SK-N-SH (cell line): Measurements from ENCODE around the gene DUSP9.

ENCODE experiments used
- CTCF ChIP-seq: fragments of 200-600 bp; sonication (generic); IDR thresholded peaks from 2 replicates; pipeline ENCODE4 v1.6.1; 2017; ENCODE audit warnings: antibody characterized with exemption, mild to moderate bottlenecking, moderate library complexity
- EZH2phosphoT487 ChIP-seq: fragments of 200-600 bp; sonication (generic); IDR thresholded peaks from 2 replicates; pipeline ENCODE4 v1.6.1; 2017; ENCODE audit warnings: low read depth, mixed run types, mild to moderate bottlenecking, antibody characterized with exemption, moderate library complexity, borderline replicate concordance
- GABPA ChIP-seq: IDR thresholded peaks from 2 replicates; pipeline ENCODE4 v1.4.0; 2012; ENCODE audit warnings: low read depth, mild to moderate bottlenecking
- GATA2 ChIP-seq: sonication (generic); formaldehyde crosslinking; IDR thresholded peaks from 2 replicates; pipeline ENCODE4 v1.5.0; 2020; ENCODE audit warnings: mild to moderate bottlenecking, missing genetic modification reagents
- MAX ChIP-seq: IDR thresholded peaks from 2 replicates; pipeline ENCODE4 v1.4.0; 2012; ENCODE audit warnings: low read depth
- MEF2A ChIP-seq: IDR thresholded peaks from 2 replicates; pipeline ENCODE4 v1.4.0; 2012; ENCODE audit warnings: low read depth, borderline replicate concordance
- MXI1 ChIP-seq: IDR thresholded peaks from 2 replicates; pipeline ENCODE4 v1.6.1; 2012; ENCODE audit warnings: mild to moderate bottlenecking, low read depth, low read length, improper control_type of control experiment
- PBX3 ChIP-seq: IDR thresholded peaks from 2 replicates; pipeline ENCODE4; 2012
- POLR2AphosphoS5 ChIP-seq: IDR thresholded peaks from 2 replicates; pipeline ENCODE4 v1.6.1; 2012; ENCODE audit warnings: low read depth, low read length
- RXRA ChIP-seq: IDR thresholded peaks from 2 replicates; pipeline ENCODE4 v1.4.0; 2012; ENCODE audit warnings: low read depth, mild to moderate bottlenecking, borderline replicate concordance
- SMC3 ChIP-seq: IDR thresholded peaks from 2 replicates; pipeline ENCODE4 v1.6.1; 2012; ENCODE audit warnings: low read depth, low read length, improper control_type of control experiment
- USF2 ChIP-seq: fragments of 150-350 bp; IDR thresholded peaks from 2 replicates; pipeline ENCODE4 v1.6.1; 2017; ENCODE audit warnings: antibody characterized with exemption, low read length, low read depth, borderline replicate concordance
- TF ChIP-seq, protein P1 (sequence below): IDR thresholded peaks from 2 replicates; pipeline ENCODE4 v1.6.1; 2012; ENCODE audit warnings: mild to moderate bottlenecking, low read depth, low read length, moderate library complexity

DNA sequence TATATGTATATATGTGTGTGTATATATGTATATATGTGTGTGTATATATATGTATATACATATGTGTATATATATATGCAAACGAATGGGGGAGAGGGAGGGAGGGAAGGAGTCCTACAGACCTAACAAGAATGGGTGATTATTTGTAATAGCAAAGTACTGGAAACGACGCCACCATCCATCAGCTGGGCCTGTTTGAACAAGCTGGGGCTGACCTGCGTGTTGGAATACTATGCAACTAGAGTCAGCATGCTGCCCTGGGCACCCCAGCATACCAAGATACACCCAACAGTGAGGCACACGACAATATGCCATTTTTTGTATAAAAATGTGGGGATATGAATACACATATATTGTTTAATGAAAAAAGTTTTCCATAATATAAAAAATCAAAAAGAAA is 26.4 kb upstream of the DUSP9 start:
- TF ChIP-seq GABPA (no peak), USF2 (no peak), CTCF (no peak), EZH2phosphoT487 (no peak), POLR2AphosphoS5 (no peak), RXRA (no peak), MEF2A (no peak), PBX3 (no peak), GATA2 (CRISPR knock-in tag) (no peak), MXI1 (no peak), SMC3 (no peak), MAX (no peak)
- TF ChIP-seq, protein P1, sequence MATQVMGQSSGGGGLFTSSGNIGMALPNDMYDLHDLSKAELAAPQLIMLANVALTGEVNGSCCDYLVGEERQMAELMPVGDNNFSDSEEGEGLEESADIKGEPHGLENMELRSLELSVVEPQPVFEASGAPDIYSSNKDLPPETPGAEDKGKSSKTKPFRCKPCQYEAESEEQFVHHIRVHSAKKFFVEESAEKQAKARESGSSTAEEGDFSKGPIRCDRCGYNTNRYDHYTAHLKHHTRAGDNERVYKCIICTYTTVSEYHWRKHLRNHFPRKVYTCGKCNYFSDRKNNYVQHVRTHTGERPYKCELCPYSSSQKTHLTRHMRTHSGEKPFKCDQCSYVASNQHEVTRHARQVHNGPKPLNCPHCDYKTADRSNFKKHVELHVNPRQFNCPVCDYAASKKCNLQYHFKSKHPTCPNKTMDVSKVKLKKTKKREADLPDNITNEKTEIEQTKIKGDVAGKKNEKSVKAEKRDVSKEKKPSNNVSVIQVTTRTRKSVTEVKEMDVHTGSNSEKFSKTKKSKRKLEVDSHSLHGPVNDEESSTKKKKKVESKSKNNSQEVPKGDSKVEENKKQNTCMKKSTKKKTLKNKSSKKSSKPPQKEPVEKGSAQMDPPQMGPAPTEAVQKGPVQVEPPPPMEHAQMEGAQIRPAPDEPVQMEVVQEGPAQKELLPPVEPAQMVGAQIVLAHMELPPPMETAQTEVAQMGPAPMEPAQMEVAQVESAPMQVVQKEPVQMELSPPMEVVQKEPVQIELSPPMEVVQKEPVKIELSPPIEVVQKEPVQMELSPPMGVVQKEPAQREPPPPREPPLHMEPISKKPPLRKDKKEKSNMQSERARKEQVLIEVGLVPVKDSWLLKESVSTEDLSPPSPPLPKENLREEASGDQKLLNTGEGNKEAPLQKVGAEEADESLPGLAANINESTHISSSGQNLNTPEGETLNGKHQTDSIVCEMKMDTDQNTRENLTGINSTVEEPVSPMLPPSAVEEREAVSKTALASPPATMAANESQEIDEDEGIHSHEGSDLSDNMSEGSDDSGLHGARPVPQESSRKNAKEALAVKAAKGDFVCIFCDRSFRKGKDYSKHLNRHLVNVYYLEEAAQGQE = no peak
